IMR-90 (cell line): ENCODE data around the gene SP3. TPM values are rescaled to one million over a fixed set of nuclear protein-coding genes. Genes with fewer than 3 reads are reported as not detected.

Experiments
- ATAC-seq: fragments of 200-7000 bp; cut with Tn5 transposase; 2 replicates; pipeline ENCODE4 v1.9.1; 2020; ENCODE audit warnings: low read depth, mild to moderate bottlenecking, moderate library complexity
- BruUV-seq: library from RNA; stranded (reverse); fragments of 400-500 nt; replicated peaks from 2 replicates; lab custom pipeline; 2021; lab: Mats Ljungman, UMichigan
- CTCF ChIA-PET: fragments of 300-600 bp; formaldehyde crosslinking; extraction: SDS; loops from one replicate; lab custom pipeline; 2021; ENCODE audit warnings: antibody characterized with exemption; lab: Yijun Ruan, JAX
- POLR2A ChIA-PET: fragments of 300-600 bp; sonication (Branson Sonifier 250); formaldehyde crosslinking; loops from one replicate; lab custom pipeline; 2022; ENCODE audit warnings: antibody characterized with exemption; ENCODE audit not compliant: unreplicated experiment; lab: Charles Lee
- DNase-seq: peaks from one replicate; pipeline ENCODE4 v3.0.0; 2013
- H2AFZ ChIP-seq: replicated peaks from 2 replicates; pipeline ENCODE3; 2013; ENCODE audit warnings: low read length, mild to moderate bottlenecking; ENCODE audit not compliant: poor library complexity
- H2AK5ac ChIP-seq: 2 replicates; pipeline ENCODE4 v1.6.1; 2013; ENCODE audit warnings: low read depth, low read length, inconsistent platforms
- H2AK9ac ChIP-seq: replicated peaks from 2 replicates; pipeline ENCODE3; 2013; ENCODE audit warnings: mild to moderate bottlenecking, low read depth, low read length, moderate library complexity; ENCODE audit not compliant: poor library complexity
- H2BK120ac ChIP-seq: 2 replicates; pipeline ENCODE4 v1.6.1; 2013; ENCODE audit warnings: low read depth, low read length, inconsistent platforms
- H2BK15ac ChIP-seq: 3 replicates; pipeline ENCODE4 v1.6.1; 2013; ENCODE audit warnings: low read depth, low read length, inconsistent platforms
- H2BK20ac ChIP-seq: 2 replicates; pipeline ENCODE4 v1.6.1; 2013; ENCODE audit warnings: low read depth, mild to moderate bottlenecking, inconsistent platforms, low read length, moderate library complexity
- H2BK5ac ChIP-seq: 2 replicates; pipeline ENCODE4 v1.6.1; 2013; ENCODE audit warnings: mild to moderate bottlenecking, low read depth, low read length, inconsistent platforms; ENCODE audit not compliant: poor library complexity, severe bottlenecking
- H3K14ac ChIP-seq: replicated peaks from 2 replicates; pipeline ENCODE4 v1.6.1; 2013; ENCODE audit warnings: low read depth, low read length, inconsistent platforms
- H3K18ac ChIP-seq: 2 replicates; pipeline ENCODE4 v1.6.1; 2013; ENCODE audit warnings: low read depth, low read length, control low read depth
- H3K23ac ChIP-seq: 2 replicates; pipeline ENCODE4 v1.6.1; 2013; ENCODE audit warnings: low read depth, low read length, inconsistent platforms
- H3K27ac ChIP-seq: 2 replicates; pipeline ENCODE4 v1.5.1; 2013; ENCODE audit warnings: mild to moderate bottlenecking, control low read depth, low read length; ENCODE audit not compliant: insufficient read depth
- H3K27me3 ChIP-seq: 2 replicates; pipeline ENCODE4 v1.6.1; 2013; ENCODE audit warnings: low read length; ENCODE audit not compliant: control insufficient read depth, insufficient read depth
- H3K36me3 ChIP-seq: 2 replicates; pipeline ENCODE4 v1.6.1; 2013; ENCODE audit warnings: low read length, mixed read lengths; ENCODE audit not compliant: control insufficient read depth, insufficient read depth
- H3K4ac ChIP-seq: 2 replicates; pipeline ENCODE4 v1.6.1; 2013; ENCODE audit warnings: low read depth, low read length, inconsistent platforms
- H3K4me1 ChIP-seq: 2 replicates; pipeline ENCODE4 v1.6.1; 2013; ENCODE audit warnings: low read length, mixed read lengths; ENCODE audit not compliant: control insufficient read depth, insufficient read depth
- H3K4me2 ChIP-seq: 2 replicates; pipeline ENCODE4 v1.6.1; 2013; ENCODE audit warnings: low read depth, mild to moderate bottlenecking, control low read depth, low read length, moderate library complexity
- H3K4me3 ChIP-seq: 2 replicates; pipeline ENCODE4 v1.5.1; 2013; ENCODE audit warnings: low read depth, mild to moderate bottlenecking, control low read depth, low read length, moderate library complexity; ENCODE audit not compliant: insufficient read depth
- H3K56ac ChIP-seq: 2 replicates; pipeline ENCODE4 v1.6.1; 2013; ENCODE audit warnings: low read length, inconsistent platforms; ENCODE audit not compliant: insufficient read depth; ENCODE audit errors: extremely low read depth
- H3K79me1 ChIP-seq, 2 experiments: 2 replicates each; pipeline ENCODE4 v1.6.1; 2013; ENCODE audit warnings: low read length in 2 of 2, inconsistent platforms in 1 of 2, low read depth in 1 of 2
- H3K9ac ChIP-seq: 2 replicates; pipeline ENCODE4 v1.6.1; 2013; ENCODE audit warnings: low read depth, low read length, control low read depth
- H3K9me1 ChIP-seq: 2 replicates; pipeline ENCODE4 v1.6.1; 2013; ENCODE audit warnings: low read length, inconsistent platforms; ENCODE audit not compliant: insufficient read depth
- H3K9me3 ChIP-seq: 2 replicates; pipeline ENCODE4 v1.6.1; 2013; ENCODE audit warnings: low read length; ENCODE audit not compliant: control insufficient read depth, insufficient read depth
- H4K20me1 ChIP-seq: 2 replicates; pipeline ENCODE4 v1.6.1; 2013; ENCODE audit warnings: low read length, inconsistent platforms; ENCODE audit not compliant: insufficient read depth
- H4K5ac ChIP-seq: 2 replicates; pipeline ENCODE4 v1.6.1; 2013; ENCODE audit warnings: mild to moderate bottlenecking, low read depth, low read length, control low read depth
- H4K8ac ChIP-seq, 2 experiments: 2 replicates each; pipeline ENCODE4 v1.6.1; 2013; ENCODE audit warnings: low read depth in 2 of 2, low read length in 2 of 2, control low read depth in 1 of 2, inconsistent platforms in 1 of 2
- H4K91ac ChIP-seq: 2 replicates; pipeline ENCODE4 v1.6.1; 2013; ENCODE audit warnings: low read depth, low read length, inconsistent platforms; ENCODE audit not compliant: insufficient read depth
- BHLHE40 ChIP-seq: fragments of 150-350 bp; IDR thresholded peaks from 2 replicates; pipeline ENCODE4 v1.6.1; 2016; ENCODE audit warnings: mild to moderate bottlenecking, low read depth, low read length
- CEBPB ChIP-seq: IDR thresholded peaks from 2 replicates; pipeline ENCODE4 v1.6.1; 2012; ENCODE audit warnings: low read depth, low read length, improper control_type of control experiment
- CHD1 ChIP-seq: IDR thresholded peaks from 2 replicates; pipeline ENCODE4 v1.6.1; 2012; ENCODE audit warnings: low read depth, low read length, improper control_type of control experiment
- FOS ChIP-seq: fragments of 150-350 bp; IDR thresholded peaks from 2 replicates; pipeline ENCODE4 v1.6.1; 2016; ENCODE audit warnings: low read depth, low read length
- MAFK ChIP-seq: IDR thresholded peaks from 2 replicates; pipeline ENCODE4 v1.6.1; 2012; ENCODE audit warnings: low read depth, low read length, improper control_type of control experiment
- MAZ ChIP-seq: IDR thresholded peaks from 2 replicates; pipeline ENCODE4 v1.6.1; 2012; ENCODE audit warnings: low read depth, mild to moderate bottlenecking, low read length, improper control_type of control experiment, moderate library complexity, borderline replicate concordance
- MXI1 ChIP-seq: IDR thresholded peaks from 2 replicates; pipeline ENCODE4 v1.6.1; 2012; ENCODE audit warnings: low read depth, mild to moderate bottlenecking, low read length, moderate library complexity, borderline replicate concordance
- NFE2L2 ChIP-seq: fragments of 150-350 bp; IDR thresholded peaks from 2 replicates; pipeline ENCODE4 v1.6.1; 2016; ENCODE audit warnings: low read depth, mild to moderate bottlenecking, low read length
- POLR2A ChIP-seq: IDR thresholded peaks from 2 replicates; pipeline ENCODE4 v1.6.1; 2012; ENCODE audit warnings: mild to moderate bottlenecking, low read depth, low read length
- RAD21 ChIP-seq: IDR thresholded peaks from 2 replicates; pipeline ENCODE4 v1.6.1; 2012; ENCODE audit warnings: low read length, improper control_type of control experiment
- RCOR1 ChIP-seq: IDR thresholded peaks from 2 replicates; pipeline ENCODE4 v1.6.1; 2012; ENCODE audit warnings: mild to moderate bottlenecking, low read length, improper control_type of control experiment; ENCODE audit not compliant: insufficient replicate concordance
- RFX5 ChIP-seq: IDR thresholded peaks from 2 replicates; pipeline ENCODE4 v1.8.0; 2012; ENCODE audit warnings: low read depth, mild to moderate bottlenecking, low read length, moderate library complexity
- SMC3 ChIP-seq: fragments of 150-350 bp; IDR thresholded peaks from 2 replicates; pipeline ENCODE4 v1.6.1; 2016; ENCODE audit warnings: low read depth, mild to moderate bottlenecking, antibody characterized with exemption, low read length, moderate library complexity
- WGBS, 2 experiments: methylation state at CpG; one replicate each; pipeline versions ENCODE4 v1.1.5 to v1.1.7; 2013; ENCODE audit warnings: missing lambda C conversion rate in 2 of 2; ENCODE audit not compliant: insufficient read length in 1 of 2; ENCODE audit errors: extremely low coverage in 2 of 2; 5-methylcytosine and 5-hydroxymethylcytosine counted together
- dilution Hi-C: fragments of 300-500 bp; cut with HindIII; formaldehyde crosslinking; loops from one replicate; pipeline ENCODE4 v1.14.3; 2018; ENCODE audit warnings: low sequenced_read_pairs; ENCODE audit not compliant: unreplicated experiment
- in situ Hi-C: fragments of 300-500 bp; cut with MboI; formaldehyde crosslinking; loops from 3 replicates; pipeline ENCODE4 v1.14.3; 2019; ENCODE audit warnings: low sequenced_read_pairs, inconsistent platforms, mixed read lengths
- intact Hi-C: fragments of 100-400 bp; cut with micrococcal nuclease; formaldehyde crosslinking; loops from 2 replicates; pipeline ENCODE4 v1.10.0; 2022
- polyA plus RNA-seq, 3 experiments: library from polyadenylated mRNA; depleted of rRNA; stranded (reverse); fragments of >200 nt; gene quantifications; 2 replicates each; pipeline ENCODE4 v1.2.3, GENCODE V29; 2012; ENCODE audit warnings: low replicate concordance in 1 of 3
- total RNA-seq: library from RNA; depleted of rRNA; stranded (reverse); fragments of >200 nt; gene quantifications from 2 replicates; pipeline ENCODE4 v1.2.3, GENCODE V29; 2012
- TF ChIP-seq, protein P1 (sequence below): conservative IDR thresholded peaks from 2 replicates; pipeline ENCODE4 v1.5.1; 2012; ENCODE audit warnings: mild to moderate bottlenecking, low read depth, low read length, improper control_type of control experiment
- TF ChIP-seq, protein P2 (sequence below): fragments of 150-350 bp; IDR thresholded peaks from 2 replicates; pipeline ENCODE4 v1.6.1; 2016; ENCODE audit warnings: low read depth, mild to moderate bottlenecking, low read length, moderate library complexity, borderline replicate concordance
- TF ChIP-seq, protein P3 (sequence below): fragments of 150-350 bp; IDR thresholded peaks from 2 replicates; pipeline ENCODE4 v1.6.1; 2017; ENCODE audit warnings: mild to moderate bottlenecking, antibody characterized with exemption, low read length, low read depth

The SP3 gene
- total and polyA plus RNA-seq, 2 of the 4 experiments (the other 2 are of a cell fraction): 26.7 to 136 TPM

DNA sequence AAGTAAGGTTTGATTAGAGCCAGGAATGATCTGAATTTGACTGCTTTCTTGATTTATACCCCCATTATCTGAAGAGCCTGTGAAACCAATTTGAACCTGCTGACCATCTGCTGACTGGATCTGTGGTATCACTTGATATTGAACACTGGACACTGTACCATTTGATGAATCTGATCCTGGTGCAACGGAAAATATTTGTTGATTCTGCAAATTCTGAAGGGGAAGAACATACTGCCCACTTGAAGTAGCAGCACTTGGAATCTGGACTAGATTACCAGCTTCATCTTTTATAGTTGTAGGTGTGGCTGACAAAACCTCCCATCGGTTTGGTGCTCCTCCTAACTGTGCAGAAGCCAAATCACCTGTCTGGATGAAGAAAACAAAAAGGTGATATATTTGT lies 9.3 kb downstream of the SP3 start:
- Histone ChIP-seq H3K9me3 (no peaks in the 10 kb centered on the region), H2AFZ (no peak overlapping the region), H3K27ac (no peak overlapping the region), H3K23ac (no peak overlapping the region), H4K5ac (no peak overlapping the region), H3K4me2 (no peak overlapping the region), H3K27me3 (no peaks in the 10 kb centered on the region), H2BK5ac (no peak overlapping the region), H3K4me3 (no peak overlapping the region), H3K4ac (no peak overlapping the region), H3K56ac (no peak overlapping the region), H2AK9ac (no peak overlapping the region), H3K79me1 (peaks cover 9 to 37% of the 10 kb centered on the region in 2 experiments), H3K9me1 (no peaks in the 10 kb centered on the region), H3K4me1 (peaks cover 7% of the 10 kb centered on the region), H2AK5ac (no peak overlapping the region), H3K9ac (no peak overlapping the region), H3K36me3 (peaks cover 22% of the 10 kb centered on the region), H3K18ac (no peak overlapping the region), H3K14ac (no peak overlapping the region), H2BK15ac (no peak overlapping the region), H4K91ac (no peak overlapping the region), H2BK120ac (no peak overlapping the region), H2BK20ac (no peak overlapping the region), H4K8ac (no peak overlapping the region), H4K20me1 (peaks cover 71% of the 10 kb centered on the region)
- ChIA-PET CTCF (no interaction called here), POLR2A (no interaction called here)
- intact Hi-C loops (no loop called here), dilution Hi-C loops (no loop called here), in situ Hi-C loops (no loop called here)
- BruUV-seq: no TSS peak
- no peak for ATAC-seq
- TF ChIP-seq NFE2L2 (no peak), MAFK (no peak; the same call in 1 of the 2 replicates), SMC3 (no peak), CEBPB (no peak), POLR2A (no peak), MXI1 (no peak), RAD21 (no peak), CHD1 (no peak), MAZ (no peak), RCOR1 (no peak), BHLHE40 (no peak), FOS (no peak), RFX5 (no peak)
- TF ChIP-seq, protein P1, sequence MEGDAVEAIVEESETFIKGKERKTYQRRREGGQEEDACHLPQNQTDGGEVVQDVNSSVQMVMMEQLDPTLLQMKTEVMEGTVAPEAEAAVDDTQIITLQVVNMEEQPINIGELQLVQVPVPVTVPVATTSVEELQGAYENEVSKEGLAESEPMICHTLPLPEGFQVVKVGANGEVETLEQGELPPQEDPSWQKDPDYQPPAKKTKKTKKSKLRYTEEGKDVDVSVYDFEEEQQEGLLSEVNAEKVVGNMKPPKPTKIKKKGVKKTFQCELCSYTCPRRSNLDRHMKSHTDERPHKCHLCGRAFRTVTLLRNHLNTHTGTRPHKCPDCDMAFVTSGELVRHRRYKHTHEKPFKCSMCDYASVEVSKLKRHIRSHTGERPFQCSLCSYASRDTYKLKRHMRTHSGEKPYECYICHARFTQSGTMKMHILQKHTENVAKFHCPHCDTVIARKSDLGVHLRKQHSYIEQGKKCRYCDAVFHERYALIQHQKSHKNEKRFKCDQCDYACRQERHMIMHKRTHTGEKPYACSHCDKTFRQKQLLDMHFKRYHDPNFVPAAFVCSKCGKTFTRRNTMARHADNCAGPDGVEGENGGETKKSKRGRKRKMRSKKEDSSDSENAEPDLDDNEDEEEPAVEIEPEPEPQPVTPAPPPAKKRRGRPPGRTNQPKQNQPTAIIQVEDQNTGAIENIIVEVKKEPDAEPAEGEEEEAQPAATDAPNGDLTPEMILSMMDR: no peak
- TF ChIP-seq, protein P2, sequence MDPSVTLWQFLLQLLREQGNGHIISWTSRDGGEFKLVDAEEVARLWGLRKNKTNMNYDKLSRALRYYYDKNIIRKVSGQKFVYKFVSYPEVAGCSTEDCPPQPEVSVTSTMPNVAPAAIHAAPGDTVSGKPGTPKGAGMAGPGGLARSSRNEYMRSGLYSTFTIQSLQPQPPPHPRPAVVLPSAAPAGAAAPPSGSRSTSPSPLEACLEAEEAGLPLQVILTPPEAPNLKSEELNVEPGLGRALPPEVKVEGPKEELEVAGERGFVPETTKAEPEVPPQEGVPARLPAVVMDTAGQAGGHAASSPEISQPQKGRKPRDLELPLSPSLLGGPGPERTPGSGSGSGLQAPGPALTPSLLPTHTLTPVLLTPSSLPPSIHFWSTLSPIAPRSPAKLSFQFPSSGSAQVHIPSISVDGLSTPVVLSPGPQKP: no peak
- TF ChIP-seq, protein P3, sequence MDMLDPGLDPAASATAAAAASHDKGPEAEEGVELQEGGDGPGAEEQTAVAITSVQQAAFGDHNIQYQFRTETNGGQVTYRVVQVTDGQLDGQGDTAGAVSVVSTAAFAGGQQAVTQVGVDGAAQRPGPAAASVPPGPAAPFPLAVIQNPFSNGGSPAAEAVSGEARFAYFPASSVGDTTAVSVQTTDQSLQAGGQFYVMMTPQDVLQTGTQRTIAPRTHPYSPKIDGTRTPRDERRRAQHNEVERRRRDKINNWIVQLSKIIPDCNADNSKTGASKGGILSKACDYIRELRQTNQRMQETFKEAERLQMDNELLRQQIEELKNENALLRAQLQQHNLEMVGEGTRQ: no peak
- DNase-seq: no peak
- WGBS, 2 experiments: no CpG with 5 or more reads among the region's 2 CpGs
